ENCODE data around the gene ADCY10.

Gene ADCY10

GRCh38 chr1:167803358-167804207, 110.4 kb downstream of the ADCY10 start:
- DNase-seq = peak; percentile 41 to 83

- DNase-seq = no peak
Observed at GRCh38 chr1:167802235-167802634, 111.7 kb downstream of the ADCY10 start.

GRCh38 chr1:167800251-167800650, 113.7 kb downstream of the ADCY10 start:
- DNase-seq = no peak

DNA sequence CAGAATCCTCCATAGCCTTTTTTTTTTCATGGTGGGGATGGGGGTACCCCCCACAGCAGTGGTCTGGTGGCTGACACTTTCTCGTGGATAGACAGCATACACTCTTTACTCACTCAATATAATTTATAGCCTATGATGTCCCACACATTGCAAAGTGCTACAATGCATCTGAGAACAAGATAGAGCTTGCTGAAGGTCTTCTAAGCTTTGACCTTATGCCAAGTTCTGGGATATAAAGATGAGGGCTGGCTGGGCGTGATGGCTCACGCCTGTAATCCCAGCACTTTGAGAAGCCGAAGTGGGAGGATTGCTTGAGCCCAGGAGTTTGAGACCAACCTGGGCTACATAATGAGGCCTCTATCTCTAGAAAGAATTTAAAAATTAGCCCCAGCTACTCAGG, 114.2 kb downstream of the ADCY10 start:
- no peak for DNase-seq

DNA sequence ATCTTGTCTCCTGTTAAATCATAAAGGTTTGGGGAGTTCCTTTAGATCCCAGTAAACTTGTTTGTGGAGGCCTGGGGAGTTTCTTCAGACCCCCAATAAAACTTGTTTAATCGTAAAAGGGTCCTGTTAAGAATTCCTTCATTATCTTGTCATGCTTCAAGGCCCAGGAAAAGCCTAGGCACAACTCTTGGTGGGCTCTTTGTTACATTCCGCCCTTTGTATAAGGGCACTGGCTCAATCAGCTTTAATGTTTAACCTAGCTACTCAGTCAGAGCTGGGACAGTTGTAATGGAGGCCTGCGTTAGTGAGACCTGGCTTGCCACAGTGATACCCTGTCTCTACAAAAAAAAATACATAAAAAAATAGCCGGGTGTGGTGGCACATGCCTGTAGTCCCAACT, 115.0 kb downstream of the ADCY10 start:
- no peak for DNase-seq

GRCh38 chr1:167797015-167797414, 116.9 kb downstream of the ADCY10 start:
- DNase-seq = no peak

GRCh38 chr1:167795810-167796740, 117.9 kb downstream of the ADCY10 start:
- DNase-seq = no peak

DNA sequence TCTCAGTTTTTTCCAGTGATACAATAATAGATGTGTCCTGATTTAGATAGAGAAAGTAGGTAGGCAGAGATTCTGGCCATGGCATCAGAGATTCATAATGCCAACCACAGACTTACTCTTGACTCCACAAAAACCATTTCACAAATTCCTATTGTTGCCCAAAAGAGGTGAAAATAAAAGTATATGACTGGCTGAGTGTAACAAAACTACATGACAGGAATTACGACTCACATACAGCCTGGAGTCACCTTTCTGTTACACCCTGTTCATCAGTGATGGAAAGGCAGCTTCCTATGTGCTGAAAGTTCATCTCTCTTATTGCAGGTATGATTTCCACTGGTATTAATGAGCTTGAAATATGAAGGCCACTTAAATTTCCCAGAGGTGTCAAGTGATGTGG, 119.9 kb downstream of the ADCY10 start:
- DNase-seq = no peak

GRCh38 chr1:167792188-167792565, 121.8 kb downstream of the ADCY10 start:
- no peak for DNase-seq

DNA sequence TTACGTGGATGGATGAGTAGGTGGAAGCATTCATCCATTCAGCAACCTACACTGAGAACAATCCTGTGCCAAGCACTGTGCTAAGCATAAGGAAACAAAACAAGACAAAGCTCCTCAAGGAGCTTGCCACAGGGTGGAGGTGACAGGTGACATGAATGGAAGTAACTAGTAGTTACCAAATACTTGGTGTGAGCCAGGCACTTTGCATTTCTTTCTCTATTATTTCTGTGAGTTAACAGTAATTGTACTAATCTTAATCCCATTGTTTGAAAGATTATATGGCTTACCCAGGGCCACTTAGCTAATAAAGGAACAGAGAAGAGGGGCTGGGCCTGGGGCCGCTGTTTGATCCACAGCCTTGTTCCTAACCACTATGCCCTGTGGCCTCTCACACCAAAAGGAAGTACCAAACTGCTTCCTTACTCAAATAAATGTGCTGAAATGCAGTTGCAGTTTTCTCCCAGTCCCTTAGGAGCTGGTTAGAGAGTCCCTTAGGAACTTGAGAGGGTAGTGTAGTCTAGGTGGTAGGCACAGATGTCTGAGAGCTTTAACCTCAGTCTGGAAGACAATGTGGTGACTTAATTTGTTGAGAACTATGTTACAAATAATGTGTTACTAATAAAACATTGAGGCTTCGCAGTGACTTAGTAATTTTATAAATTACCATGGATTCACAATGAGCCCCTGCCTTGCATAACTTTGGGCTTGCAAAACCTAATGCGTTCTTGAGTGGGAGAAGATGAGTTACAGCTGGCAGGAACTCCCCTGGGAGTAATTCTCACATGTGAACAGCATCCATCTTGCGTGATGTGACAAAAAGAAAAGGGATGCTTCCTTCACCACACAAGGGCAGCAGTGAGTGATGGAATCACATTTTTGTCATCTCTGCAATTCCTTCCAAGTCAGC, 122.4 kb downstream of the ADCY10 start:
- no peak for DNase-seq

- no peak for DNase-seq
Observed at GRCh38 chr1:167790117-167790516, 123.8 kb downstream of the ADCY10 start.

DNA sequence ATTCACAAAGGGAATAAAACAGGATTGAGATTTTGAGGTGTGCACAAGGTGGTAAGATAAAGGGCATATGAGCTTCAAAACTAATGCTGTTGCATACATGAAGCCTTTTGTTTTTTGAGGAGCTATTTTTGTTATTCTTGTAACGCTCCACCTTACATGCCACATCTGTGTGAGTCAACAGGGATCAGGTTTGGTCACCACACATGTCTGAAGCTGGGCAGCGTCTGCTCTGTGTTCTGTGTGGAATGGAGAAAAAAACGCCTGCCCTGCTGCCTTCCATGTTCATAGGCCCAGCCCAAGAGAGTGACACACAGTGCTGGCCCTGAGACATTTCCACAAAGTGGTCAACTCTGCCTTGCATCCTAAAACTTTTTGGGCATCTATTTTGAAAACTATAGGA, 124.4 kb downstream of the ADCY10 start:
- DNase-seq = no peak

DNA sequence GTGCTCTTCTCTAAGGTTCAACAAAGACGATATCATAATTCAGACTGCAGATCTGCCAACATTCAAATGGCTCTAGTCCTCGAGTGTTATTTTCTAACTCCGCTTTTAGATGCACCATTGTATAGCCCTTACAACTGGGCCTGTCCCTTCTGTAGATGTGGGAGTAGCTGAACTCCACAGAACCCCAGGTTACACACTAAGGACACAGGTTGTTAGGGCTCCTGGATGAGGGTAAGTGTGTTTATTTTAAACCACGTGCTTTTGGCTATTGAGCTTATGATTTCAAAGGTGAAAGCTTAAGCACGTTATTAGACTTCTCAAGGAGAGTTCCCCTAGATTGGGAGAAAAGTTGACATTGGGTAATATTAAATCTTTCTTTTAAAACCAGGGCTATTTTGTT, 127.4 kb downstream of the ADCY10 start:
- DNase-seq = no peak

DNA sequence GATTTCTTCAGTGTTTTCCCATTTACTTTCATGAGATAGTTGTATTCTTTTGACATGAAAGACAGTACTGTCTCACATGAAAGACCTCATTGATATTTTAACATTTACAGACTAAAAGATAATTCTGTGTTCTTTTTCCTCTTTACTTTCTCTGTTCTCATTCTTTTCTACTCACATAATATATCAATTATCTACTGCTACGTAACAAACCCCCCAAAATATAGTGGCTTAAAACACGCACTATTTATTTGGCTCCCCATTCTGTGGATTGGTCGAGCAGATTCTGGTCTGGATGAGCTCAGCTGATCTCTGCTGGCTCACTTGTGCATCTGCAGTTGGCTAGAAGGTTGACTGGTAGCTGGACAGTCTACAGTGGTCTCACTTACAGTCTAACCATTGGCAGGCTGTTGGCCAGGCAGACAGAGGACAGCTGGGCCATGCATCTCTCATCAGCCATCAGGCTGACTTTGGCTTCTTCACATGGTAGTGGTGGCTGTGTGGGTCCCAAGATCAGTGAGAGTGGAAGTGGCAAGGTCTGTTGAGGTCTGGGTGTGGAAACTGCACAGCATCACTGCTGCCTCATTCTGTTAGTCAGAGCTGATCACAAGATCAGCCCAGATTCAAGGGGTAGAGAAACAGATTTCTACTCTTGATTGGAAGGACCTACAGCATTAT, 128.9 kb downstream of the ADCY10 start:
- no peak for DNase-seq

- no peak for DNase-seq
Observed at GRCh38 chr1:167782946-167783345, 131.0 kb downstream of the ADCY10 start.

GRCh38 chr1:167781558-167781957, 132.4 kb downstream of the ADCY10 start:
- no peak for DNase-seq

DNA sequence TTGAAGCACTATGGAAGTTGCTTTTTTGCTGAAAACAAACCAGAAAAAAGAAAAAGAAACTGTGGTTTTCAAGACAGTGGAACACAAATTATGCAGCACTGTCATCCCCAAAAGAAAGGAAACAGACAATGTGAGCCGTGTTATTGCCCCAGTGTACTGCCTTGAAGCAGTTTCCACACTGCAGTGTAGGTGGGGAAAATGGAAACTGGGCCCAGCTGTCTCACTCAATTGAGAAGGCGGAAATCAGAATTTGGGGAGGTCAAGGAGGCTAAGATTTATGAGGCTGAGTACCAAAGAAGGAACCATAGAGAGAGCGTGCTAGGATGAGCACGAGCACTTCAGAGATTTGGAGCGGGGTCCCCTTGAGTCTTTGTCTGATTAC, 136.7 kb downstream of the ADCY10 start:
- DNase-seq = no peak

GRCh38 chr1:167776616-167777268, 137.2 kb downstream of the ADCY10 start:
- no peak for DNase-seq

DNA sequence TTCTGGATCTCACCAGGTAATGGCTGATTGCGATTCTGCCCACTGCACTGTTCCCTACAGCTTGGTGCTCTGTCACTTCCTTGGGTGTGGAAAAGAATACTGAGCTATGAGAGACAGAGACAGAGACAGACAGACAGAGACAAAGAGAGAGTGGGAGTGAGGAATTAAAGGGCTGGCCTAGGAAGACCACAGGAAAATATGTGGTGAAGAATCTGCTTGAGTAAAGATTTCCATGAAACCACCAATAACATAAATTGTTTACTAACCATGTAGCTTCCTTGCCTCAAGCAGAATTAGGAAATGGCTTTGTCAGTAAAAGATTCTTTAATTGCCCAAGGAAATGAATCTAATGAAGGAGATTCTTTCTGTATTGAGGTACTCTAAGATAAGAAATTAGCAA, 137.8 kb downstream of the ADCY10 start:
- no peak for DNase-seq

DNA sequence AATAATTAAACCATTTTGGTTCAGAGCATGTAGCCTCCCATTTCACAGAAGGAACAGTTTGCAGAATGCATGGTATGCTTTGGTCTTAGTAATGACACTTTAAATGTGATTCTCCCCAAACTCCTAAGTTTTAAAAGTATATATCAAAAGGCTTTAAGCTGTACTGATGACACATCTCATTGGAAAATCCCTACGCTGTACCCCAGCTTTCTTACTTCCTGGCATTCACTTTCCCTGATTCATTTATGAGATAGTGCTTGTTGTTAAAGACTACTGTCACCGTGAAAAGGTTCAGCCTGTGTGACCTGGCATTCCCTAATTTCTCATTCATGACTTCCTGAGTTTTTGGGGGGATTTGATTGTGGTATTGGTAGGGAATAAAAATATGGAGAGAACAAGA, 138.8 kb downstream of the ADCY10 start:
- no peak for DNase-seq

GRCh38 chr1:167774710-167775109, 139.2 kb downstream of the ADCY10 start:
- no peak for DNase-seq

DNA sequence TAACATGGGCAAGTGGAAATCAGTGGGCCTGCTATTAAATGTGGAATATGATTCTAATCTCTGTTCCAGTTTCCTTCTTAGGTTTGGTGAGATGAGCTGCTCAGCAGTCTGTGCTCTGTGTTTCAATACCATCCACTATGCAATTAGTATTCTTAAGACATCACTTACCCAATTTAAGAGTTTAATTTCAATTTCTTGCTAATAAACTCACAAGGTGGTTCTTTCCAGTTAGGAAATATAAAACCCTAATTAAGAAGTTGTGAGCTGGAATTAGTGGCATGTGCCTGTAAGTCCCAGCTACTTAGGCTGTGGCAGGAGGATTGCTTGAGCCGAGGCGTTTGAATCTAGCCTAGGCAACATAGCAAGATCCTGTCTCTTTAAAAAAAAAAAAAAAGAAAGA, 140.4 kb downstream of the ADCY10 start:
- no peak for DNase-seq

All from SW 1271 (cell line).